HG02610 (cell line): Measurements from ENCODE around the gene TOX2.

Source experiments
- ATAC-seq: cut with Tn5 transposase; IDR thresholded peaks from one replicate; pipeline ENCODE4 v1.9.1; 2021; ENCODE audit warnings: mild to moderate bottlenecking, moderate library complexity; ENCODE audit not compliant: unreplicated experiment

Gene TOX2

GRCh38 chr20:44073011-44073674 lies 158.5 kb downstream of the TOX2 start:
- ATAC-seq, result no peak

GRCh38 chr20:44073675-44074071 lies 159.0 kb downstream of the TOX2 start:
- no peak for ATAC-seq

GRCh38 chr20:44074252-44075151 lies 159.8 kb downstream of the TOX2 start:
- ATAC-seq, result no peak

GRCh38 chr20:44075191-44075949 lies 160.7 kb downstream of the TOX2 start:
- ATAC-seq, result no peak

GRCh38 chr20:44075950-44076232 lies 161.2 kb downstream of the TOX2 start:
- no peak for ATAC-seq

- no peak for ATAC-seq
Observed at GRCh38 chr20:44079291-44079690, 164.6 kb downstream of the TOX2 start.

- ATAC-seq, result no peak
Observed at GRCh38 chr20:44080064-44080463, 165.4 kb downstream of the TOX2 start.

GRCh38 chr20:44080646-44081267 lies 166.1 kb downstream of the TOX2 start:
- ATAC-seq, result peak; percentile 63

- no peak for ATAC-seq
Observed at GRCh38 chr20:44081476-44081875, 166.8 kb downstream of the TOX2 start.

GRCh38 chr20:44081888-44082287 lies 167.2 kb downstream of the TOX2 start:
- no peak for ATAC-seq

GRCh38 chr20:44083220-44083933 lies 168.7 kb downstream of the TOX2 start:
- ATAC-seq, result no peak

GRCh38 chr20:44084439-44084838 lies 169.8 kb downstream of the TOX2 start:
- ATAC-seq, result no peak

GRCh38 chr20:44084891-44085290 lies 170.2 kb downstream of the TOX2 start:
- ATAC-seq, result no peak

- ATAC-seq, result no peak
Observed at GRCh38 chr20:44085616-44086434, 171.2 kb downstream of the TOX2 start.

GRCh38 chr20:44087051-44087856 lies 172.6 kb downstream of the TOX2 start:
- no peak for ATAC-seq

GRCh38 chr20:44087857-44088120 lies 173.1 kb downstream of the TOX2 start:
- no peak for ATAC-seq

GRCh38 chr20:44089987-44090674 lies 175.5 kb downstream of the TOX2 start:
- ATAC-seq, result peak; percentile 53

GRCh38 chr20:44091026-44091425 lies 176.4 kb downstream of the TOX2 start:
- no peak for ATAC-seq
